22Rv1 (cell line): ENCODE measurements around the gene ARL17B.
"Not testable (repeated sequence)": the region's sequence is repeated elsewhere in the genome, so short reads cannot be mapped to it uniquely, and the experiment has no call there.

Experiments used
- ZFX ChIP-seq: fragments of 450-650 bp; IDR thresholded peaks from 2 replicates; pipeline ENCODE4 v1.6.1; 2017; ENCODE audit warnings: antibody characterized with exemption, borderline replicate concordance
- TF ChIP-seq, protein P1 (sequence below): fragments of 450-650 bp; IDR thresholded peaks from 2 replicates; pipeline ENCODE4 v1.5.1; 2017; ENCODE audit warnings: mild to moderate bottlenecking

DNA sequence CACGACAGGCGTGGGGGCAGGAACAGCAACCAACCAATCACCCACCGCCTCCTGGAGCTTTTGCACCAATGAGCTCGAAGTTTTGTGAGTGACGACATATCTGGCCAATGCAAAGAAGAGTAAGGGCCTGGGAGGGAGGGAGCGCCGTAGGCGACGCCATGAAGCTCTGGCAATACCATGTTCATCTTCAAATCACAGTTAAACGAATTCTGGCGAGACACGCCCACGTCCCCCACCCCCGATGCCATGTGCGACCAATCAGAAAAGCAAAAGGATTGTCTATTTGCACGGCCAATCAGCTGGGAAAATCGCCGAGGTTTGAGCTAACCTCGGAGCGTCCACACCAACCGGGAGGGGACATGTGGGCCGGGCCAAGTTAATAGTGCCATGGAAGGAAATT, at the start of gene ARL17B:
- TF ChIP-seq, protein P1, sequence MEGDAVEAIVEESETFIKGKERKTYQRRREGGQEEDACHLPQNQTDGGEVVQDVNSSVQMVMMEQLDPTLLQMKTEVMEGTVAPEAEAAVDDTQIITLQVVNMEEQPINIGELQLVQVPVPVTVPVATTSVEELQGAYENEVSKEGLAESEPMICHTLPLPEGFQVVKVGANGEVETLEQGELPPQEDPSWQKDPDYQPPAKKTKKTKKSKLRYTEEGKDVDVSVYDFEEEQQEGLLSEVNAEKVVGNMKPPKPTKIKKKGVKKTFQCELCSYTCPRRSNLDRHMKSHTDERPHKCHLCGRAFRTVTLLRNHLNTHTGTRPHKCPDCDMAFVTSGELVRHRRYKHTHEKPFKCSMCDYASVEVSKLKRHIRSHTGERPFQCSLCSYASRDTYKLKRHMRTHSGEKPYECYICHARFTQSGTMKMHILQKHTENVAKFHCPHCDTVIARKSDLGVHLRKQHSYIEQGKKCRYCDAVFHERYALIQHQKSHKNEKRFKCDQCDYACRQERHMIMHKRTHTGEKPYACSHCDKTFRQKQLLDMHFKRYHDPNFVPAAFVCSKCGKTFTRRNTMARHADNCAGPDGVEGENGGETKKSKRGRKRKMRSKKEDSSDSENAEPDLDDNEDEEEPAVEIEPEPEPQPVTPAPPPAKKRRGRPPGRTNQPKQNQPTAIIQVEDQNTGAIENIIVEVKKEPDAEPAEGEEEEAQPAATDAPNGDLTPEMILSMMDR: not testable (repeated sequence)
- not testable (repeated sequence) for TF ChIP-seq ZFX
